ENCODE data around the gene ELMO3. TPM values are rescaled to one million over a fixed set of nuclear protein-coding genes. Genes with fewer than 3 reads are reported as not detected.

ELMO3 gene
- total and polyA plus RNA-seq, 2 of the 13 experiments (the other 11 are each of a cell fraction or from before 2014, with no cell fraction given) = 2.6 to 4.0 TPM

DNA sequence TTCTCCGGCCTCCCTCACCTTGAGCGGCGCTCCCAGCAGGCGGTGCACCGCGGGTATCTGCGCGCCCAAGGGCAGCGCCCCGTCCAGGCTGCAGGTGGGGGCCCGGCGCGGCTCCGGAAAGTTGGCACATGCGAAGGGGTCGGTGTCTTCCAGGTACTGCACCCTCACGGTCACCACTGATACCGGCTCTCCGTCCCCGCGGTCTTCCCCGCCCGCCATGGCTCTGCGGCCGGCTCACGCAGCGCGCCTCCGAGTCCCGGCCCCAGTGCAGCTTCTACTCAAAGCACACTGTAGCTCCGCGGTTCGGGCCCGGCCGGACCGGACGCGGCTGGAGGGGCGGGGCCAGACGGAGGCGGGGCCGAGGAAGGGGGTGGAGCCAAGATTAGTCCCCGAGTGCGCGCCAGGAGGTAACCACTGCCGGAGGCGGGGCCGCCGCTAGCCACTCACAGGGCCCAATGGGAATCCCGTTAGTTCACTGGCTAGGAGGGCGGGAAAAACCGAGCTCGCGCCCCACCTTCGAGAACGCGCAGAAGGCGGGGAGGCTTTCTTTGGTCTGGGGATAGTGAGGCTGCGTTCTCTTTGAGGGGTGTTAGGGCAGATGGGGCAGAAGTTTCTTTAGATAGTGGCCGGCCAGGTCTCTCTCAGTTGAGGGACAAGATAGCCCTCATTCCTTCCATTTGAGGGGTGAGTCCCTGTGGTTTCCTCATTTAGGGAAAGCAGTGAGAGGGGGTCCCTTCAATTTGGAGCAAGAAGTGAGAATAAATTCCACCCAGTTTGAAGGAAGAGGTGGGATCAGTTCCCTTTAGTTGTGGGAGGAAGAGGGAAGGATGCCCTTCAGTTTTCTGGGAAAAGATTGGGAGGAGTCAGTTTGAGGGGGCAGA is 48.5 kb downstream of the ELMO3 start, which contains the start of gene FHOD1 (continued):
- TF ChIP-seq, protein P1, sequence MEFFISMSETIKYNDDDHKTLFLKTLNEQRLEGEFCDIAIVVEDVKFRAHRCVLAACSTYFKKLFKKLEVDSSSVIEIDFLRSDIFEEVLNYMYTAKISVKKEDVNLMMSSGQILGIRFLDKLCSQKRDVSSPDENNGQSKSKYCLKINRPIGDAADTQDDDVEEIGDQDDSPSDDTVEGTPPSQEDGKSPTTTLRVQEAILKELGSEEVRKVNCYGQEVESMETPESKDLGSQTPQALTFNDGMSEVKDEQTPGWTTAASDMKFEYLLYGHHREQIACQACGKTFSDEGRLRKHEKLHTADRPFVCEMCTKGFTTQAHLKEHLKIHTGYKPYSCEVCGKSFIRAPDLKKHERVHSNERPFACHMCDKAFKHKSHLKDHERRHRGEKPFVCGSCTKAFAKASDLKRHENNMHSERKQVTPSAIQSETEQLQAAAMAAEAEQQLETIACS (CRISPR knock-in tag; IDR thresholded peaks at IDR 0.05) = peak; percentile 93
- TF ChIP-seq SALL1 (CRISPR knock-in tag; IDR thresholded peaks at IDR 0.05) (peak; percentile 55; the same call in 1 of the 2 replicates), ZNF205 (CRISPR knock-in tag; IDR thresholded peaks at IDR 0.05) (peak; percentile 66; the same call in 1 of the 2 replicates), POLR2AphosphoS5 (IDR thresholded peaks at IDR 0.05; ENCODE audit: low read depth, low read length) (peak; percentile 58; the same call in 1 of the 2 replicates), SPEN (CRISPR knock-in tag; IDR thresholded peaks at IDR 0.05; ENCODE audit: low read depth) (0 out of 2 replicates have a peak, but pooled peaks have one; percentile 41), KLF9 (CRISPR knock-in tag; IDR thresholded peaks at IDR 0.05; ENCODE audit: low read depth) (peak; percentile 90; the same call in 1 of the 2 replicates), RXRA (CRISPR knock-in tag; IDR thresholded peaks at IDR 0.05) (peak; percentile 44; the same call in 1 of the 2 replicates), KDM5B (CRISPR knock-in tag; IDR thresholded peaks at IDR 0.05; ENCODE audit: borderline replicate concordance) (0 out of 2 replicates have a peak, but pooled peaks have one; percentile 50), ZNF124 (CRISPR knock-in tag; IDR thresholded peaks at IDR 0.05) (peak; percentile 85; the same call in 1 of the 2 replicates), ZNF510 (CRISPR knock-in tag; IDR thresholded peaks at IDR 0.05; ENCODE audit: low read depth) (peak; percentile 40; the same call in 1 of the 2 replicates), ZNF296 (CRISPR knock-in tag; conservative IDR thresholded peaks at IDR 0.05) (0 out of 2 replicates have a peak, but pooled peaks have one; percentile 7), CENPT (CRISPR knock-in tag; IDR thresholded peaks at IDR 0.05; ENCODE audit: low read depth) (0 out of 2 replicates have a peak, but pooled peaks have one; percentile 27), ZNF572 (CRISPR knock-in tag; IDR thresholded peaks at IDR 0.05) (peak; percentile 46; the same call in 1 of the 2 replicates), SOX13 (IDR thresholded peaks at IDR 0.05) (no peak), SOX13 (CRISPR knock-in tag; conservative IDR thresholded peaks at IDR 0.05 in 1 of 2, IDR thresholded peaks at IDR 0.05 in 1 of 2) (peak in 1 of 2 experiments; percentile 49; a peak in 1 of 4 replicates), REPIN1 (CRISPR knock-in tag; IDR thresholded peaks at IDR 0.05; ENCODE audit: borderline replicate concordance, low read depth) (peak; percentile 85; the same call in 1 of the 2 replicates), ZNF354B (CRISPR knock-in tag; IDR thresholded peaks at IDR 0.05) (0 out of 2 replicates have a peak, but pooled peaks have one; percentile 35)
- TF ChIP-seq, protein P2, sequence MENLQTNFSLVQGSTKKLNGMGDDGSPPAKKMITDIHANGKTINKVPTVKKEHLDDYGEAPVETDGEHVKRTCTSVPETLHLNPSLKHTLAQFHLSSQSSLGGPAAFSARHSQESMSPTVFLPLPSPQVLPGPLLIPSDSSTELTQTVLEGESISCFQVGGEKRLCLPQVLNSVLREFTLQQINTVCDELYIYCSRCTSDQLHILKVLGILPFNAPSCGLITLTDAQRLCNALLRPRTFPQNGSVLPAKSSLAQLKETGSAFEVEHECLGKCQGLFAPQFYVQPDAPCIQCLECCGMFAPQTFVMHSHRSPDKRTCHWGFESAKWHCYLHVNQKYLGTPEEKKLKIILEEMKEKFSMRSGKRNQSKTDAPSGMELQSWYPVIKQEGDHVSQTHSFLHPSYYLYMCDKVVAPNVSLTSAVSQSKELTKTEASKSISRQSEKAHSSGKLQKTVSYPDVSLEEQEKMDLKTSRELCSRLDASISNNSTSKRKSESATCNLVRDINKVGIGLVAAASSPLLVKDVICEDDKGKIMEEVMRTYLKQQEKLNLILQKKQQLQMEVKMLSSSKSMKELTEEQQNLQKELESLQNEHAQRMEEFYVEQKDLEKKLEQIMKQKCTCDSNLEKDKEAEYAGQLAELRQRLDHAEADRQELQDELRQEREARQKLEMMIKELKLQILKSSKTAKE (CRISPR knock-in tag; IDR thresholded peaks at IDR 0.05; ENCODE audit: borderline replicate concordance) = peak; percentile 52; the same call in 1 of the 2 replicates
- TF ChIP-seq, protein P3, sequence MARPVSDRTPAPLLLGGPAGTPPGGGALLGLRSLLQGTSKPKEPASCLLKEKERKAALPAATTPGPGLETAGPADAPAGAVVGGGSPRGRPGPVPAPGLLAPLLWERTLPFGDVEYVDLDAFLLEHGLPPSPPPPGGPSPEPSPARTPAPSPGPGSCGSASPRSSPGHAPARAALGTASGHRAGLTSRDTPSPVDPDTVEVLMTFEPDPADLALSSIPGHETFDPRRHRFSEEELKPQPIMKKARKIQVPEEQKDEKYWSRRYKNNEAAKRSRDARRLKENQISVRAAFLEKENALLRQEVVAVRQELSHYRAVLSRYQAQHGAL (CRISPR knock-in tag; IDR thresholded peaks at IDR 0.05; ENCODE audit: not compliant biosample characterization) = peak; percentile 57
- TF ChIP-seq, protein P4, sequence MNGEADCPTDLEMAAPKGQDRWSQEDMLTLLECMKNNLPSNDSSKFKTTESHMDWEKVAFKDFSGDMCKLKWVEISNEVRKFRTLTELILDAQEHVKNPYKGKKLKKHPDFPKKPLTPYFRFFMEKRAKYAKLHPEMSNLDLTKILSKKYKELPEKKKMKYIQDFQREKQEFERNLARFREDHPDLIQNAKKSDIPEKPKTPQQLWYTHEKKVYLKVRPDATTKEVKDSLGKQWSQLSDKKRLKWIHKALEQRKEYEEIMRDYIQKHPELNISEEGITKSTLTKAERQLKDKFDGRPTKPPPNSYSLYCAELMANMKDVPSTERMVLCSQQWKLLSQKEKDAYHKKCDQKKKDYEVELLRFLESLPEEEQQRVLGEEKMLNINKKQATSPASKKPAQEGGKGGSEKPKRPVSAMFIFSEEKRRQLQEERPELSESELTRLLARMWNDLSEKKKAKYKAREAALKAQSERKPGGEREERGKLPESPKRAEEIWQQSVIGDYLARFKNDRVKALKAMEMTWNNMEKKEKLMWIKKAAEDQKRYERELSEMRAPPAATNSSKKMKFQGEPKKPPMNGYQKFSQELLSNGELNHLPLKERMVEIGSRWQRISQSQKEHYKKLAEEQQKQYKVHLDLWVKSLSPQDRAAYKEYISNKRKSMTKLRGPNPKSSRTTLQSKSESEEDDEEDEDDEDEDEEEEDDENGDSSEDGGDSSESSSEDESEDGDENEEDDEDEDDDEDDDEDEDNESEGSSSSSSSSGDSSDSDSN (CRISPR knock-in tag; IDR thresholded peaks at IDR 0.05) = peak; percentile 89
- TF ChIP-seq, protein P5, sequence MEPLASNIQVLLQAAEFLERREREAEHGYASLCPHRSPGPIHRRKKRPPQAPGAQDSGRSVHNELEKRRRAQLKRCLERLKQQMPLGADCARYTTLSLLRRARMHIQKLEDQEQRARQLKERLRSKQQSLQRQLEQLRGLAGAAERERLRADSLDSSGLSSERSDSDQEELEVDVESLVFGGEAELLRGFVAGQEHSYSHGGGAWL (CRISPR knock-in tag; IDR thresholded peaks at IDR 0.05) = peak; percentile 44; the same call in 1 of the 2 replicates

All from HepG2 (cell line).